Gastrocnemius medialis (tissue), 4 donors: ENCODE data around the gene BSPH1. TPM values are rescaled to one million over a fixed set of nuclear protein-coding genes. Genes with fewer than 3 reads are reported as not detected.

ENCODE experiments used
- ATAC-seq, 2 donors: fragments of 150-250 bp; one replicate each; pipeline ENCODE4 v1.9.1; 2016
- DNase-seq, 2 donors: peaks; one replicate each; pipeline ENCODE4 v3.0.0-alpha.2; 2019
- H3K27ac ChIP-seq, 4 donors: fragments of 200-600 bp; sonication (generic); 1 replicate in 1 of 4; 2 replicates in 3 of 4; pipeline ENCODE4 v1.5.1; 2016 to 2018; ENCODE audit warnings: mild to moderate bottlenecking in 2 of 4, moderate library complexity in 1 of 4
- H3K27me3 ChIP-seq, 3 donors: fragments of 200-600 bp; sonication (generic) in 2 of 3; 1 replicate in 1 of 3; 2 replicates in 2 of 3; pipeline versions ENCODE4 v1.5.1 to v1.6.0; 2016 to 2019; ENCODE audit warnings: mild to moderate bottlenecking in 1 of 3, moderate library complexity in 1 of 3
- H3K36me3 ChIP-seq, 2 donors: fragments of 200-600 bp; sonication (generic) in 1 of 2; one replicate each; pipeline ENCODE4 v1.5.1; 2017 to 2018
- H3K4me1 ChIP-seq, 2 donors: fragments of 200-600 bp; sonication (generic) in 1 of 2; one replicate each; pipeline ENCODE4 v1.5.1; 2016 to 2017; ENCODE audit warnings: mild to moderate bottlenecking in 2 of 2
- H3K4me3 ChIP-seq, 4 donors: fragments of 200-600 bp; sonication (generic) in 3 of 4; 1 replicate in 1 of 4; 2 replicates in 3 of 4; pipeline ENCODE4 v1.5.1; 2016 to 2019; ENCODE audit warnings: mild to moderate bottlenecking in 2 of 4
- H3K9me3 ChIP-seq, 3 donors: fragments of 200-600 bp; sonication (generic) in 2 of 3; 1 replicate in 1 of 3; 2 replicates in 2 of 3; pipeline ENCODE4 v1.5.1; 2016 to 2019
- CTCF ChIP-seq, 5 experiments: fragments of 450-650 bp in 3 of 5; fragments of 200-600 bp in 2 of 5; sonication (generic) in 2 of 5; IDR thresholded peaks in 4 of 5; conservative IDR thresholded peaks in 1 of 5; 1 replicate in 4 of 5; 2 replicates in 1 of 5; pipeline ENCODE4 v1.5.1; 2016 to 2019; ENCODE audit warnings: antibody characterized with exemption in 5 of 5, mild to moderate bottlenecking in 3 of 5, moderate library complexity in 3 of 5
- POLR2A ChIP-seq, 2 donors: fragments of 450-650 bp; IDR thresholded peaks; one replicate each; pipeline ENCODE4 v1.6.1; 2017; ENCODE audit warnings: antibody characterized with exemption in 2 of 2, mild to moderate bottlenecking in 2 of 2, moderate library complexity in 2 of 2
- in situ Hi-C, 4 donors: fragments of 200-750 bp; cut with MboI; loops; one replicate each; pipeline versions ENCODE4 v1.15.0 to v1.8.0; 2017; ENCODE audit warnings: low sequenced_read_pairs in 4 of 4
- intact Hi-C: fragments of 100-400 bp; cut with DNase I; formaldehyde crosslinking; loops from one replicate; pipeline ENCODE4 v1.15.1; 2023; ENCODE audit warnings: low total_unique reads
- total RNA-seq, 4 donors: library from RNA; depleted of rRNA; stranded (reverse); fragments of >200 nt; gene quantifications; one replicate each; pipeline versions ENCODE4 v1.1.0 to v1.2.3, GENCODE V29; 2016

Gene BSPH1
- total RNA-seq = not detected

GRCh38 chr19:47992070-47992469, at the start of gene BSPH1:
Gene BSPH1 (minus strand): TSS chr19:47992170. CDS start chr19:47992081, 89 bp downstream.
- TF ChIP-seq POLR2A (IDR thresholded peaks at IDR 0.05) = no peak
- TF ChIP-seq CTCF (IDR thresholded peaks at IDR 0.05 in 4 of 5, conservative IDR thresholded peaks at IDR 0.05 in 1 of 5) = no peak
- Histone ChIP-seq H3K4me3 (no peak within 1 kb of the TSS), H3K4me1 (no peaks in the 10 kb centered on the region), H3K27ac (no peak within 1 kb of the TSS), H3K9me3 (no peaks in the 10 kb centered on the region), H3K36me3 (no peaks in the 10 kb centered on the region), H3K27me3 (peaks cover 0 to 5% (median 3%) of the 10 kb centered on the region in 3 donors)
- no peak for ATAC-seq
- no peak for DNase-seq
- intact Hi-C loops = no loop called here
- in situ Hi-C loops = loop anchor here in 1 of 4 donors (25.0 kb wide), 1 partner anchor 130 kb away; the partner anchor contains the start of gene TPRX2

GRCh38 chr19:48036765-48037164, 44.8 kb upstream of the BSPH1 start:
- intact Hi-C loops = no loop called here

GRCh38 chr19:48033604-48034003, 41.6 kb upstream of the BSPH1 start:
- intact Hi-C loops (no loop called here), in situ Hi-C loops (no loop called here)
- Histone ChIP-seq H3K27ac (no peak overlapping the region), H3K4me3 (no peak overlapping the region), H3K36me3 (no peaks in the 10 kb centered on the region), H3K4me1 (no peaks in the 10 kb centered on the region), H3K9me3 (no peaks in the 10 kb centered on the region), H3K27me3 (peaks cover 0 to 4% (median 0%) of the 10 kb centered on the region in 3 donors)
- TF ChIP-seq CTCF (IDR thresholded peaks at IDR 0.05 in 4 of 5, conservative IDR thresholded peaks at IDR 0.05 in 1 of 5) (no peak), POLR2A (IDR thresholded peaks at IDR 0.05) (no peak)
- DNase-seq = no peak
- ATAC-seq = no peak

More at GRCh38 chr19:48036765-48037164, 44.8 kb upstream of the BSPH1 start:
- no peaks in the 10 kb centered on the region for H3K9me3 ChIP-seq
- DNase-seq (no peak), ATAC-seq (no peak)
- H3K27me3 ChIP-seq = no peaks in the 10 kb centered on the region
- no peak overlapping the region for H3K4me3 ChIP-seq
- no peaks in the 10 kb centered on the region for H3K36me3 ChIP-seq
- TF ChIP-seq CTCF (IDR thresholded peaks at IDR 0.05 in 4 of 5, conservative IDR thresholded peaks at IDR 0.05 in 1 of 5) (no peak), POLR2A (IDR thresholded peaks at IDR 0.05) (no peak)
- in situ Hi-C loops = no loop called here
- H3K27ac ChIP-seq = no peak overlapping the region
- no peaks in the 10 kb centered on the region for H3K4me1 ChIP-seq

- DNase-seq (no peak), ATAC-seq (no peak)
- Histone ChIP-seq H3K27ac (no peak overlapping the region), H3K36me3 (no peaks in the 10 kb centered on the region), H3K4me1 (no peaks in the 10 kb centered on the region), H3K27me3 (peaks cover 0 to 4% (median 0%) of the 10 kb centered on the region in 3 donors), H3K4me3 (no peak overlapping the region), H3K9me3 (no peaks in the 10 kb centered on the region)
- intact Hi-C loops (no loop called here), in situ Hi-C loops (no loop called here)
- TF ChIP-seq POLR2A (IDR thresholded peaks at IDR 0.05) (no peak), CTCF (IDR thresholded peaks at IDR 0.05 in 4 of 5, conservative IDR thresholded peaks at IDR 0.05 in 1 of 5) (no peak)
Observed at GRCh38 chr19:48030073-48030472, 38.1 kb upstream of the BSPH1 start.

- ATAC-seq = no peak
- Histone ChIP-seq H3K9me3 (no peaks in the 10 kb centered on the region), H3K27me3 (peaks cover 0 to 4% (median 0%) of the 10 kb centered on the region in 3 donors), H3K27ac (no peak overlapping the region), H3K4me1 (no peaks in the 10 kb centered on the region), H3K4me3 (no peak overlapping the region), H3K36me3 (no peaks in the 10 kb centered on the region)
- DNase-seq = no peak
- in situ Hi-C loops (no loop called here), intact Hi-C loops (no loop called here)
- TF ChIP-seq CTCF (IDR thresholded peaks at IDR 0.05 in 4 of 5, conservative IDR thresholded peaks at IDR 0.05 in 1 of 5) (no peak), POLR2A (IDR thresholded peaks at IDR 0.05) (no peak)
Observed at GRCh38 chr19:48029431-48029830, 37.5 kb upstream of the BSPH1 start.
